NCI-H1694 (cell line): ENCODE results near the gene PIGA.

Experiments
- DNase-seq: peaks from one replicate; lab custom pipeline; 2025; lab: John Stamatoyannopoulos, UW

PIGA gene, protein sequence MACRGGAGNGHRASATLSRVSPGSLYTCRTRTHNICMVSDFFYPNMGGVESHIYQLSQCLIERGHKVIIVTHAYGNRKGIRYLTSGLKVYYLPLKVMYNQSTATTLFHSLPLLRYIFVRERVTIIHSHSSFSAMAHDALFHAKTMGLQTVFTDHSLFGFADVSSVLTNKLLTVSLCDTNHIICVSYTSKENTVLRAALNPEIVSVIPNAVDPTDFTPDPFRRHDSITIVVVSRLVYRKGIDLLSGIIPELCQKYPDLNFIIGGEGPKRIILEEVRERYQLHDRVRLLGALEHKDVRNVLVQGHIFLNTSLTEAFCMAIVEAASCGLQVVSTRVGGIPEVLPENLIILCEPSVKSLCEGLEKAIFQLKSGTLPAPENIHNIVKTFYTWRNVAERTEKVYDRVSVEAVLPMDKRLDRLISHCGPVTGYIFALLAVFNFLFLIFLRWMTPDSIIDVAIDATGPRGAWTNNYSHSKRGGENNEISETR

DNA sequence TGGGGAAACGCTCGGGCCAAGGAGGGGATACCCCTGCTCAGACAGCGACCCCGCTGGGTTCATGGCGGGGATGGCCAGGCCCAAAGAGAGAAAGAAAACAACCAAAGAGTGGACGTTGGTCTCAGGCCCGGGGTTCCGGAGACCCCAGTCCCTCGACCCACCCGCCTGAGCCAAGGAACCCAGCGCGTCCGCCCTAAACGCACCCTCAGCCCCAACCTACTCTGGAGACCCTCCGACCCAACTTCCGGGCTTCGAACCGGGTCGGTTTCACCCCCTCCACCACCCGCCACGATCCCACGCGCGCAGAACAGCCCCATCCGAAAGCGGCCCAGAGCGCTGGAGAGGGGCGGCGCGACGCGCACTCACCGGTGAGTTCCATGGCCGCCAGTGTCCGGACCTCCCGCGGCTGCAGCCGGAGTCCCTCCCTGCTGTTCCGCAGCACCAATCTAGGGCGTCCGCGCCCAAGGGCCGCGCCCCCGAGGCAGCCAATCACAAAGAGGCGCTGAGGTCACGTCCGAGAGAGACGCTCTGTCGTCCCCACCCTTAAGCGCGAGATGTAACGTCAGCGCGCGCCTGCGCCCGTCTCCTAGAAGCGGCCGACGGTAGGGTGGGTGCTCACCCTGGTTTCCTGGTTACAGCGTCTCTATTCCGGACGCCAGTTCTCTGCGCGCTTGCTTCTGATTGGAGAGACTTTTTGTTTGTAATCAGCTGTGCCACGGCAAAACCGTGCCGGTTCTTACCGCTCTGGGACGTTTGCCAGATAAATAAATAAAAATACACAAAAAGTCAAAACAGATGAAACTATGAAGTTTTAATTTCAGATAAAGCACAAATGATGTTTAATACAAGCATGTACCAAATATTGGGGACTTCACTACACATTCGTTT, at the start of gene PIGA:
TSS of gene PIGA (minus strand) at position 389 of the 888 bp plus-strand sequence. CDS start 3,593 bp downstream, outside the sequence.
- DNase-seq, result peak; percentile 74

GRCh38 chrX:15384304-15384703, 49.0 kb upstream of the PIGA start, which contains the start of gene VEGFD:
VEGFD (minus strand) TSS chrX:15384413; CDS start chrX:15383946, 467 bp downstream.
- DNase-seq, result no peak

DNA sequence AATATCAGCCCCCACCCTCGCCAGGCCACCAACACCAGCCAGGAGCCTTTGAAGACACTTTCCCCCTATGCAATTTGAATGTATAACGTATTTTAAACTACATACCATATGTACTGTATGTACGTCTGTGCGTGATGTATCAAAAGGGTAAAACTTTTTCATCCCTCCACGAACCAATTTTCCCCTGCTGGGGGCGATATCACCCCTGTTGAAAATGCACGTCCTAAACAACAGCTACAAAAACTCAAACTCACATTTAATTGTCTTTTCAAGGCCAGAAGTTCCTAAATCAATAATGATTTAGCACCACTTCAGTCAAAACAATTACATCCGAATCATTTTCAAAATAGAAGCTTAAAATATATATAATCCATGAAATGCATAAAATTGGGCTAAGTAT, 47.5 kb upstream of the PIGA start:
- no peak for DNase-seq

GRCh38 chrX:15376956-15377355, 41.6 kb upstream of the PIGA start:
- DNase-seq, result no peak

DNA sequence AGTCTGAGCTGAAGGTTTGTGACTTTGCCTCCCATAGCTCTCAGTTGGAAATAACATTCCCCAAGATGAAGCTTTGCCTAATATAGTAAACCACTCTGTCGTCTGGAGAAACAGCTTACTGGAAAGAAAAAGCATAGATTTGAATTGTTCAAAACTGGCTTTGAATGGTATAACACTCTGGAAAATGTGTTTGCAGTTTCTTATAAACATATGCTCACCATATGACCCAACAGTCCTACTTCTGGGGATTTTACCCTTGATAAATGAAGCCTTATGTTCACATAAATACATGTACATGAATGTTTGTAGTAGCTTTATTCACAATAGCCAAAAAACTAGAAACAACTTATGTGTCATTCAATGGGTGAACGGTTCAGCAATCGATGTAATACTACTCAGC, 38.7 kb upstream of the PIGA start:
- DNase-seq, result no peak

GRCh38 chrX:15366506-15367352, 31.4 kb upstream of the PIGA start:
- DNase-seq, result no peak

DNA sequence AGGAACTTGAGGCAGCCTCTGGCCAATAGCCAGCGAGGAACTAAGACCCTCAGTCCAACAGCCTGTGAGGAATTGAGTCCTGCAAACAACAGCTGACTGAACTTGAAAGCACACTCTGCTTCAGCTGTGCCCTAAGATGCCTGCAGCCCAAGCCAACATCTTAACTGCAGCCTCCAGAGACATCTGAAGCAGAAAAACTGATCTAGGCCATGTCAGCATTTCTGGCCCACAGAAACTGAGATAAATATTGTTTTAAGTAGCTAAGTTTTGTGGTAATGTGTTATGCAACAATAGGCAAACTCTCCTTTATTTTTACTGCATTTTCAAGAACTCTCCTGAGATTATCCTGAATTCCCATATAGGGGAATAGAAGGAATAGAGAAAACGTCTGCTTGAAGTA, 24.4 kb upstream of the PIGA start:
- DNase-seq, result no peak

GRCh38 chrX:15358533-15358932, 23.2 kb upstream of the PIGA start:
- DNase-seq, result no peak

GRCh38 chrX:15356444-15356843, 21.1 kb upstream of the PIGA start:
- DNase-seq, result no peak

- DNase-seq, result no peak
Measured at GRCh38 chrX:15350329-15350996, 15.1 kb upstream of the PIGA start.

DNA sequence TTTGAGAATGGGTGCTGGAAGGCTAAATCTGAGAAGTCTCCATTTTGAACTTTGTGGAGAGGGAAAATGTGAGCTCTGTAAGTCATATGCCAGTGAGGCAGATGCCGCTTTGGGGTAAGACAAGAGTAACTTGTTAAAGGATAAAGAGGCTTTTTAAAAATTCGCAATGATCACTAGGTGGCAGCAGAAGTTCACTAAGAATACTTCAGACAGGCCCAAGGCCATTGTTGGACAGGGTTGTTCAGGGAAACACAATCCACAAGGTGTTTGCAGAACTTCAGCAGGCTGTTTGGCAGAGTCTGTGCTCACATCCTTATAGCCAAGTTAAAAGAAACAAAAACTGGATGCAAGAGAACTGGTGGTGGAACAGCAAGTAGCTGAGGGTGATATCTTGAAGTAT, 13.7 kb upstream of the PIGA start:
- peak; percentile 77 for DNase-seq

DNA sequence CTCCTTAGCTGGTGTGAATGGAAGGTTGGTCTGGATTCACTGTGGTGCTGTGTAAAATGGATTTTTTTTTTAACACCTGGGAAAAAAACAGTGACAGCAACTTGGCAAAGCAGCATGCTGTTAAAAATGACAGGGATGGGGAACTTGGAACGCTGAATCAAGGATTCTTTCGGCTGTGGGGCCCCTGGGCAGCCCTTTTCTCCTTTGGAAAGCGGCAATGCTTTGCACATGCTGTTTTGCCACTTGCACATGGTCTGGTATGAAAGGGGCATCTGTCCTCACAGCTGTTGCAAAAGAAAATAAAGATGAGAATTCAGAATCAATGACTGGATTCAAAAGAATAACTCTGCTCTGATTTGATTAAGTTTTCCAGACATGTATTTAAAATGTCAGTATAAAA, 10.7 kb upstream of the PIGA start:
- no peak for DNase-seq

DNA sequence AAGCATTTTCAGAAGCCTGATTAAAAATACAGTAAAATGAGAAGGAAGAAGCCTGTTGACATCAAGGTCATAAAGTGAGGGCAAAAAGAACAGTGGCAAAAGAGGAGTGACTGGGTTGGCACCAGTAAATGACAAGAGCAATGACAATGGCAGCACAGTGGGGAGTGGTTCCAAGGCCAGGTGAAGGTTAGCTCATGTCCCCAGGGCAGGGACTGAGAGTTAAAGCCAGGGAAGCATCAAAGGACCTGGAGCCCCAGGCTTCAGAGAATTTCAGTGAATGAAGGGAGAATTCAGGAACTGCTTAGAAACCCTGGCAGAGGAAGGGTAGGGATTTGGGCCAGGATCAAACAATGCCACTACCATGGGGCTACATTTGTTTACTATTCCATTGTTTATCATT, 8.8 kb upstream of the PIGA start:
- no peak for DNase-seq

- no peak for DNase-seq
Measured at GRCh38 chrX:15343075-15343476, 7.8 kb upstream of the PIGA start.

DNA sequence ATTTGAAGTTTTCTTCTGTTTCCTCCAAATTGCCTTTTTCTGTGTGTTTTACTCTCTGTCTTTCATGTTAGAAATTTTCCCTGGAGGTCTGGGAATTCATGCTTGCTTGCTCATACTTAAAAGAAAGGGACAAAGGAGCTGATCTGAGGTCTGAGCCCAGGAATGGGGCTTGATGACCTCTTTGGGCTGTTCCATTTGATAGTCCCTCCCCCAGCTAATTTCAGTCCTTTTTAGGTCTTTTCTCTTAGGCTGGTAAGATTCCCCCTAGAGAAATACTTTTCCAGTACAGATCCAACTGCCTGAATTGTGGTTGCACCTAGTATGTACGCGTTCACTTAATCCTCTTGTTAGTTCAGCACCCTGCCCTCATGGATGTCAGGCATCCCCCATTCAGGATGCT, 5.5 kb upstream of the PIGA start:
- DNase-seq, result no peak

GRCh38 chrX:15336023-15336413, 695 bp upstream of the PIGA start:
- no peak for DNase-seq

GRCh38 chrX:15334561-15334960, 762 bp downstream of the PIGA start:
- DNase-seq, result no peak

- no peak for DNase-seq
Measured at GRCh38 chrX:15328821-15329220, 6.5 kb downstream of the PIGA start.

GRCh38 chrX:15328131-15328530, 7.2 kb downstream of the PIGA start:
- DNase-seq, result no peak

GRCh38 chrX:15322472-15322871, 12.9 kb downstream of the PIGA start:
- no peak for DNase-seq

DNA sequence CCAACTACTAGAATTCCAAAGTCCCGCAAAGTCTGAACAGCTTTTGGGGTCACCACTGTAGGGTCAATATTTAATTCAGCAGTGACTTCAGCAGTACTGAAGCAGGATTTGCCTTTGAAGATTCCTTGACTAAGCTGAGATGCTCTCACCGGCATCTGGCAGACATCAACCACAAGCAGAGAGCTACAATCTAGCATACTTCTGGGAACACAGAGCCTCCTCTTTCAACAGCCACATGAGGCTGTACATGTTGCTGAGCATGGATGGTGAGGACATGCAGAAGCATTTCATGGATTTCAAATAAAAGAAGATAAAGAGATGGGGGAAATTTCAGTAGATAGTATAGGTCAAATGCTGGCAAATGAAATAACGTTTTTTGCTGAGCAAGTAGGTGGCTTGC, 13.3 kb downstream of the PIGA start:
- no peak for DNase-seq
